GM12878 (cell line): ENCODE results near the gene DSTYK. TPM values are rescaled to one million over a fixed set of nuclear protein-coding genes. Genes with fewer than 3 reads are reported as not detected.

Experiments
- ATAC-seq: fragments of 200-7000 bp; cut with Tn5 transposase; 3 replicates; pipeline ENCODE4 v1.9.1; 2020; ENCODE audit warnings: mild to moderate bottlenecking, moderate library complexity
- BruUV-seq: library from RNA; stranded (reverse); fragments of 400-500 nt; replicated peaks from 2 replicates; lab custom pipeline; 2021; lab: Mats Ljungman, UMichigan
- CTCF ChIA-PET: fragments of 300-600 bp; sonication (Branson Sonifier 250); formaldehyde crosslinking; extraction: SDS; loops from one replicate; lab custom pipeline; 2021; ENCODE audit warnings: inconsistent platforms; lab: Yijun Ruan, JAX
- POLR2A ChIA-PET: fragments of 350-600 bp; formaldehyde crosslinking; extraction: SDS; loops from one replicate; lab custom pipeline; 2021; ENCODE audit warnings: inconsistent platforms; lab: Charles Lee
- RAD21 ChIA-PET: fragments of 300-600 bp; sonication (Branson Sonifier 250); formaldehyde crosslinking; loops from one replicate; lab custom pipeline; 2023; ENCODE audit warnings: antibody characterized with exemption; ENCODE audit not compliant: unreplicated experiment; lab: Charles Lee
- SMC1A ChIA-PET: fragments of 300-600 bp; sonication (Branson Sonifier 250); formaldehyde crosslinking; loops from one replicate; lab custom pipeline; 2023; ENCODE audit not compliant: unreplicated experiment, uncharacterized antibody; lab: Charles Lee
- DNase-seq: peaks from one replicate; pipeline ENCODE4 v3.0.0-alpha.2; 2011; ENCODE audit warnings: low read depth, low spot score
- FAIRE-seq: peaks from 3 replicates; lab custom pipeline; 2011; peaks lifted over from hg19 to GRCh38; lab: Jason Lieb, UNC
- H2AFZ ChIP-seq: 2 replicates; pipeline ENCODE4 v1.6.0; 2011; ENCODE audit warnings: low read depth, low read length, control low read depth; ENCODE audit not compliant: control insufficient read depth
- H3K27ac ChIP-seq: 2 replicates; pipeline ENCODE4 v1.5.1; 2011; ENCODE audit warnings: control low read depth; ENCODE audit not compliant: control insufficient read depth, insufficient read depth
- H3K27me3 ChIP-seq, 2 experiments: replicated peaks in 1 of 2; 2 replicates each; pipeline versions ENCODE4 v1.6.0 to v1.6.1; 2011; ENCODE audit warnings: low read length in 1 of 2; ENCODE audit not compliant: control insufficient read depth in 2 of 2, insufficient read depth in 2 of 2
- H3K36me3 ChIP-seq, 2 experiments: 2 replicates each; pipeline ENCODE4 v1.5.1; 2011; ENCODE audit warnings: low read length in 1 of 2; ENCODE audit not compliant: control insufficient read depth in 2 of 2, insufficient read depth in 2 of 2
- H3K4me1 ChIP-seq: 2 replicates; pipeline ENCODE4 v1.6.1; 2011; ENCODE audit warnings: mild to moderate bottlenecking, low read length, moderate library complexity, mixed read lengths; ENCODE audit not compliant: control insufficient read depth, insufficient read depth
- H3K4me2 ChIP-seq: 2 replicates; pipeline ENCODE4 v1.6.0; 2011; ENCODE audit warnings: control low read depth; ENCODE audit not compliant: control insufficient read depth, insufficient read depth
- H3K4me3 ChIP-seq: fragments of 200-600 bp; sonication (generic); 2 replicates; pipeline ENCODE4 v1.5.1; 2016
- H3K79me2 ChIP-seq: 2 replicates; pipeline ENCODE4 v1.6.0; 2011; ENCODE audit warnings: low read length; ENCODE audit not compliant: control insufficient read depth, insufficient read depth
- H3K9ac ChIP-seq: 2 replicates; pipeline ENCODE4 v1.8.0; 2011; ENCODE audit warnings: low read length, control low read depth, mixed read lengths; ENCODE audit not compliant: control insufficient read depth, insufficient read depth
- H3K9me3 ChIP-seq: replicated peaks from 3 replicates; pipeline ENCODE4 v1.5.1; 2011; ENCODE audit warnings: mild to moderate bottlenecking, low read length; ENCODE audit not compliant: control insufficient read depth, insufficient read depth
- H4K20me1 ChIP-seq: 2 replicates; pipeline ENCODE4 v1.6.0; 2011; ENCODE audit not compliant: control insufficient read depth, insufficient read depth
- CREB1 ChIP-seq: IDR thresholded peaks from 2 replicates; pipeline ENCODE4 v1.6.1; 2012; ENCODE audit warnings: low read depth, mild to moderate bottlenecking, inconsistent platforms
- JUND ChIP-seq: IDR thresholded peaks from 2 replicates; pipeline ENCODE4 v1.6.1; 2012; ENCODE audit warnings: low read depth, mild to moderate bottlenecking, low read length, improper control_type of control experiment, moderate library complexity
- MYC ChIP-seq: IDR thresholded peaks from 2 replicates; pipeline ENCODE4 v1.6.1; 2011; ENCODE audit warnings: mild to moderate bottlenecking, low read length, moderate library complexity, inconsistent platforms; ENCODE audit not compliant: insufficient read depth, insufficient replicate concordance, insufficient read length, severe bottlenecking
- NKRF ChIP-seq: fragments of 450-650 bp; conservative IDR thresholded peaks from 2 replicates; pipeline ENCODE4 v1.6.1; 2017; ENCODE audit warnings: mild to moderate bottlenecking, moderate library complexity
- NR2C2 ChIP-seq: IDR thresholded peaks from 2 replicates; pipeline ENCODE4 v1.6.1; 2011; ENCODE audit warnings: borderline replicate concordance, low read depth; ENCODE audit not compliant: control insufficient read depth, insufficient read length
- REST ChIP-seq: IDR thresholded peaks from 2 replicates; pipeline ENCODE4 v1.6.1; 2012; ENCODE audit warnings: mild to moderate bottlenecking, low read depth, low read length
- SMAD5 ChIP-seq: IDR thresholded peaks from 2 replicates; pipeline ENCODE4 v1.6.1; 2016; ENCODE audit warnings: antibody characterized with exemption, low read depth
- USF1 ChIP-seq: IDR thresholded peaks from 2 replicates; pipeline ENCODE4 v1.6.1; 2011; ENCODE audit warnings: borderline replicate concordance, low read depth, mild to moderate bottlenecking, moderate library complexity, mixed read lengths, low read length; ENCODE audit not compliant: insufficient read depth; ENCODE audit errors: extremely low read length
- ZBED1 ChIP-seq: IDR thresholded peaks from 2 replicates; pipeline ENCODE4 v1.6.1; 2016; ENCODE audit warnings: borderline replicate concordance
- ZBTB11 ChIP-seq: fragments of 450-650 bp; formaldehyde crosslinking; IDR thresholded peaks from 2 replicates; pipeline ENCODE4 v1.5.0; 2022; ENCODE audit warnings: mild to moderate bottlenecking, missing genetic modification characterization
- ZNF622 ChIP-seq: fragments of 450-650 bp; IDR thresholded peaks from 2 replicates; pipeline ENCODE4 v1.6.1; 2017; ENCODE audit warnings: mild to moderate bottlenecking, inconsistent platforms
- WGBS: methylation state at CpG from one replicate; pipeline ENCODE4 v1.1.6; 2016; ENCODE audit warnings: low lambda C conversion rate; ENCODE audit not compliant: insufficient replicate concordance, insufficient coverage; ENCODE audit errors: missing lambda C conversion rate; 5-methylcytosine and 5-hydroxymethylcytosine counted together
- in situ Hi-C: fragments of 300-500 bp; cut with MboI; formaldehyde crosslinking; loops from 9 replicates; pipeline ENCODE4 v1.14.3; 2018; ENCODE audit warnings: mixed read lengths
- intact Hi-C: fragments of 100-400 bp; cut with micrococcal nuclease; formaldehyde crosslinking; loops from one replicate; pipeline ENCODE4 v1.14.2; 2022; ENCODE audit not compliant: unreplicated experiment
- polyA plus RNA-seq, 11 experiments: library from polyadenylated mRNA; depleted of rRNA in 4 of 11; unstranded in 6 of 11; stranded (reverse) in 5 of 11; fragments of >200 nt; fragmentation: Nextera tagmentation in 4 of 11; fragmentation: Illumina TruSeq in 1 of 11; extraction: Ambion mirVana in 4 of 11; extraction: Trizol in 1 of 11; gene quantifications; 1 replicate in 1 of 11; 2 replicates in 10 of 11; pipeline versions ENCODE4 v1.2.1 to v1.2.3, GENCODE V29; 2011 to 2016; ENCODE audit warnings: inconsistent platforms in 2 of 11, missing spikeins in 2 of 11, low read depth in 1 of 11
- total RNA-seq, 4 experiments: library from RNA; depleted of rRNA in 3 of 4; stranded (reverse); fragments of >200 nt in 3 of 4; fragmentation: Illumina TruSeq in 1 of 4; extraction: Trizol in 1 of 4; gene quantifications; 2 replicates each; pipeline versions ENCODE4 v1.2.1 to v1.2.3, GENCODE V29; 2013 to 2021

Gene DSTYK
- total and polyA plus RNA-seq, 10 of the 15 experiments (the other 5 are each of a cell fraction or from before 2014, with no cell fraction given), result 2.7 to 5.5 (median 3.6) TPM

GRCh38 chr1:205228093-205228521 lies 16.6 kb upstream of the DSTYK start (continued):
- no peak for TF ChIP-seq USF1
- no peak for TF ChIP-seq NKRF
- no peak for TF ChIP-seq NR2C2

GRCh38 chr1:205227584-205228013 lies 16.1 kb upstream of the DSTYK start, which contains the start of gene TMCC2:
Gene TMCC2, plus strand, starts transcription at chr1:205227946. Its CDS starts 619 bp downstream, at chr1:205228565.
- ChIA-PET CTCF (interaction anchor here (1.0 to 19.1 kb wide), 11 partner anchors 11 to 420 kb away, joined by 3 to 836 read pairs (median 19); no protein-coding TSS in a partner anchor), SMC1A (interaction anchor here (0.7 to 12.1 kb wide), 7 partner anchors 15 to 107 kb away, joined by 3 to 427 read pairs (median 4); partner anchors contain the start of gene NUAK2), RAD21 (interaction anchor here (0.9 to 24.5 kb wide), 10 partner anchors 8 to 203 kb away, joined by 3 to 728 read pairs (median 19); partner anchors contain the start of gene DSTYK), POLR2A (interaction anchor here (0.6 to 5.2 kb wide), 5 partner anchors 19 to 44 kb away, joined by 3 to 75 read pairs (median 5); no protein-coding TSS in a partner anchor)
- Histone ChIP-seq H3K27ac (no peak within 1 kb of the TSS), H3K9ac (no peak within 1 kb of the TSS), H3K4me1 (peaks cover 30% of the 10 kb centered on the region), H3K9me3 (no peaks in the 10 kb centered on the region), H3K4me3 (peak within 1 kb of the TSS; percentile 56), H2AFZ (peak within 1 kb of the TSS; percentile 69), H3K27me3 (peaks cover 2 to 15% of the 10 kb centered on the region in 2 experiments; a peak in 3 of 4 replicates), H3K36me3 (no peaks in the 10 kb centered on the region), H3K4me2 (peak within 1 kb of the TSS; percentile 90), H4K20me1 (no peaks in the 10 kb centered on the region), H3K79me2 (no peaks in the 10 kb centered on the region)
- peak; percentile 85 for ATAC-seq
- peak; percentile 18 for FAIRE-seq
- in situ Hi-C loops, result no loop called here
- BruUV-seq, result no TSS peak
- intact Hi-C loops, result loop anchor here (1.0 kb wide), 1 partner anchor 29 kb away; no protein-coding TSS in a partner anchor
- 1% methylated on average over 44 of the region's 44 CpGs for WGBS
- DNase-seq, result no peak
- TF ChIP-seq ZNF622 (peak; percentile 78), ZBTB11 (CRISPR knock-in tag) (no peak), ZBED1 (no peak), JUND (no peak), MYC (no peak), REST (no peak), CREB1 (peak; percentile 75), SMAD5 (no peak), NR2C2 (no peak)
